ENCODE data around the gene SGCA.

The SGCA gene

DNA sequence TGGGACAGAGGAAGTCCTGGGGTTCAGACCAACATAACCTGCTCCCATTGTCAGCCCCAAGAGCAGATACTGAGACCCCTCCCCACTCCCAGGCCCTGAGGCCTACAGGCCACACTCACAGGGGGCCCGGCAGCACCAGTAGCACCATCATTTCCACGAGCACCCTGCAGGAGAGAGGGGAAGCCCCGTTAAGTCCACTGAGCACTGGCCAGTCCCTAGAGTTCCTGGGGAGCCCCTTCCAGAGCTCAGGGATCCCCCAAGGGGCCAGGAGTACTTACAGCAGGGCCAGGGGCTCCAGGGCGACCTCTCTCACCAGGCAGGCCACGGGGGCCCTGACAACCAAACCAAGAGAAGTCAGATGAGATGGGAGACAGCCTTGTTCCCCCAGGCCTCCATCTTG lies 30.2 kb downstream of the SGCA start:
- no peak for DNase-seq

- peak; percentile 95 for DNase-seq
Observed at GRCh38 chr17:50196826-50197225, 31.0 kb downstream of the SGCA start.

DNA sequence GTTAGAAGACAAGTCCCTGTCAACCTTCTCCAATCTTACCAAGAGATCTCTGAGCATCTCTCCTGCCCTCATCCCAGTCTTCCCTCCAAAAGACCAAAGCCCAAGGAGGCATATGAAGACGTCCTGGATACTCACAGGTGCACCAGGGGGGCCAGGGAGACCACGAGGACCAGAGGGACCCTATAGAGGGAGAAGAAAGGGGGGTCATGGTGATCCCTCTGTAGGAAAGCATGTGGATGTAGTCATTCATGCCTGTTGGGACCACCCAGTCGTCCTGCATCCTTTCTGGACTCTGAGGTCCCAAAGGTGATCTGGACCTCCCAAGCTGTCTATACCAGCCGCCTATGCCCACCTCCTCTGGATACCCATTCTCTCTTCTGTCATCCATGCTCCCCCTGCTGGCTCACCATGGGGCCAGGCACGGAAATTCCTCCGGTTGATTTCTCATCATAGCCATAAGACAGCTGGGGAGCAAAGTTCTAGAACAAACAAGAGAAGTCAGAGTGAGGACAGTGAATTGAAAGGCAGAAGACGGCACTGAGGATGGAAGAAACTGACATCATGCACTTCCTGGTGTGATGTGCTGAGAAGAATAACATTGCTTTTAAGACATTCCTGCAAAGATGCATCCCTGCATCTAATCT lies 32.3 kb downstream of the SGCA start:
- DNase-seq, result peak; percentile 80

DNA sequence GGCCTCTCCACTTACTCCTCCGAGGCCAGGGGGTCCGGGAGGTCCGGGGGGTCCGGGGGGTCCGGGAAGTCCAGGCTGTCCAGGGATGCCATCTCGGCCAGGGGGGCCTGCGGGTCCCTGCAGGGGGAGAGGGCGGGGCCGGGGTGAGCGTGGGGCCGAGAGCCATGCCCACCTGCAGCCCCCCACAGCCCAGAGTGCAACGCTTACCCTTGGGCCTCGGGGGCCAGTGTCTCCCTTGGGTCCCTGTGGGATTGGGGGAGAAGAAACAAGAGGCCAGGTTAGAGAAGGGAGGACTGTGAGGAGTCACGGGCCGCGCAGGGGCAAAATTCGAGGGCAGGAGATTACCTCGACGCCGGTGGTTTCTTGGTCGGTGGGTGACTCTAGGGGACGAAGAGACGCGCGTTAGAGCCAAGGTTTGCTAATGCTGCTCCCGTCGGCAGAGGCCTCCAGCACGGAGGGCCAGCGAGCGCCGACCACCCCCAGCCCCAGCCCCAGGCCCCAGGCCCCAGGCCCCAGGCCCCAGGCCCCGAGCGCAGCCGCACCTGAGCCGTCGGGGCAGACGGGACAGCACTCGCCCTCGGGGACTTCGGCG lies 33.5 kb downstream of the SGCA start:
- no peak for DNase-seq

DNA sequence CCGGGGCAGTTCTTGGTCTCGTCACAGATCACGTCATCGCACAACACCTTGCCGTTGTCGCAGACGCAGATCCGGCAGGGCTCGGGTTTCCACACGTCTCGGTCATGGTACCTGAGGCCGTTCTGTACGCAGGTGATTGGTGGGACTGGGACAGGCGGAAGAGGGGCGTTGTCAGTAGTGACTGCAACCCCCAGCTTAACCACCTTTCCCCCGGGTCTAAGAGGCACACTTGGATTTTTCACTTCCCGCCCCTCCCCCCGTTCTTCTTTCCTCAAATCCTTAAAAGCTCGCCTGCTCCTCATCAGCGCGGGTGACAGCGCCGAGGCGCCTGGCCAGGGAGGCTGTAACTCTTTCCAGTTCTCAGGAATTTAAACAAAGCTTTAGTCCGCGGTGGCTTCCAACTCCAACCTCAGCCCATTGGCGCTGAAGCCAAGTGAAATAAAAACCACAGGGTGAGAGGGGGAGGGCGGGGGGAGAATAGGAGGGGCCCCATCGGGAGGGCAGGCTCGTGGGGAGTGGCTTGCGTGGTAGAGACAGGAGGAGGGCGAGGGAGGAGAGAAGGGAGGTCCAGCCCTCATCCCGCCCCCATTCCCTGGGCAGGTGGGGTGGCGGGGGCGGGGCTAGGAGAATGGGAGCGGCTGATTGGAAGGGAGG lies 34.1 kb downstream of the SGCA start:
- no peak for DNase-seq

DNA sequence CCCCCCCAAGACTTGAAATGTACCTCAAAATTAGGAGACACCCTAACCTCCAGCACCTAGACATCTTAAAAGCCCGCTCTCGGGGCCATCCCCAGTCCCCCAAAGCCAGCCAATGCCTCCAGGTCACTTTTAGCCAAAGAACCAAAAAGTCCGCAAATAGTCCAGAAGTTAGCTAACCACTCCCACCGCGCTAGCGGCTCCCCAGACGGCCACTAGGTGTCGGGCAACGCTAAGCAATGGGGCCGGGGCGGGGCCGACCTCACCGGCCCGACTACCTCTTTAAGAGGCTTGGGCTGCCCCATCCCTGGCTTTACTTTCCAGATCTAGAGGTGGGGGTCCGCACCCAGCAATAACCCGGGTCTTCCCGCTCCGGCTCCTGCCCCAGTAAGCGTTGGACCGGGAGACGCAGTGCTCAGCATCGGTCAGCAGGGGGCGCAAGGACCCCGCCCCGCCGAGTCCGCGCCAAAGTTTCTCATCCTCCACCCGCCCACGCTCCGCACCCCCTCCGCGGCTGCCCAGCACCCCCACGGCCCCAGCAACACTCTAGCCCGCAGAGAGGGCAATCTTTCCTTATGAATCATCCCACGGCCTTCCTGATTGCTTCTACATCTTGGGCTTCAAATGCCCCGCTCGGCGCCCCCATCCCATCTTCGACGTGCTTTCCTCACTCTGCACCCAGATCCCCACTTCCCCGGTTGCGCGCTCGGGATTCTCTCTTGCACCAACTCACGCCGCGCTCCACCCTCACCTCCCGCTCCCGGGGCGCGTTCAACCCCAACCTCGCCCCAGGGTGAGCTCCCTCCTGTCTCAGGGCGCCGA lies 34.9 kb downstream of the SGCA start:
- DNase-seq, result peak; percentile 96

- DNase-seq, result peak; percentile 96
Observed at GRCh38 chr17:50201276-50201854, 35.6 kb downstream of the SGCA start, which contains the start of gene COL1A1. TSS of gene COL1A1 (minus strand) at chr17:50201631. CDS start at chr17:50201513, 118 bp downstream.

GRCh38 chr17:50203086-50203485 lies 37.3 kb downstream of the SGCA start:
- peak; percentile 59 for DNase-seq

DNA sequence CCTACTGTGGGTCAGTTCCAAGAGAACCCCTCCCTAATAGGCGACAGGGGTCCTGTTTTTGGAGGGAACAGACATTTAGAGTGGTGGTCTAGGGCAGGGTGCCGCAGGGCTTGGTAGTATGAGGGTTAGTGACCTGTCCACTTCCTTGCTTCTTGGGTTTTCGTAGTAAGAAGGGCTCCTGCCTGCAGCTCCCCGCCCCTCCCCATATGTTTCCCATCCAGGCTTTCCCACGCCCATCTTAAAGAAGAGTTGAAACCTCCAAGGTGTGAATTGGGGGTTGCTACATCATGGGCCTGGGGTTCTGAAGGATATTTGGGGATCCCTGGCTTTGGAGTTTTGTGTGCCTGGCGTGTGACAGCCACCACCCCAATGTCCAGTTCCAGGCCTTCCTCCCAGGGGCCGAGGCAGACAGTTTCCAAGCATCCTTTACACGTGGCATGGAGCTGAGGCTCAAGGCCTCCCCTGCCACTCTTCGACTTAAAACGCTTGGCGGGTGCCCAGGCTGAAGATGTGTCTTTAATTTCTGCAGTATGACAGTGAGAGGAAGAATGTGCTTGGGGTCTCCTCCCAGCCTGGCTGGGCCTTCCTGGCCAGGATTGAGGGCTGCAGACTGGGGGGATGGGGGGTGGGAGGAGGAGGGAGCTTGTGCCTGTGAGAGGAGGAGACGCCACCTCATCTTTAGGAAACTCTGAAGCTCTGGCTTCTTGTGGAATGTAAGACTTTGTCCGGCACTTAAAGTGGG lies 38.0 kb downstream of the SGCA start:
- DNase-seq, result peak; percentile 98

GRCh38 chr17:50204431-50204830 lies 38.6 kb downstream of the SGCA start:
- peak; percentile 5 for DNase-seq

DNA sequence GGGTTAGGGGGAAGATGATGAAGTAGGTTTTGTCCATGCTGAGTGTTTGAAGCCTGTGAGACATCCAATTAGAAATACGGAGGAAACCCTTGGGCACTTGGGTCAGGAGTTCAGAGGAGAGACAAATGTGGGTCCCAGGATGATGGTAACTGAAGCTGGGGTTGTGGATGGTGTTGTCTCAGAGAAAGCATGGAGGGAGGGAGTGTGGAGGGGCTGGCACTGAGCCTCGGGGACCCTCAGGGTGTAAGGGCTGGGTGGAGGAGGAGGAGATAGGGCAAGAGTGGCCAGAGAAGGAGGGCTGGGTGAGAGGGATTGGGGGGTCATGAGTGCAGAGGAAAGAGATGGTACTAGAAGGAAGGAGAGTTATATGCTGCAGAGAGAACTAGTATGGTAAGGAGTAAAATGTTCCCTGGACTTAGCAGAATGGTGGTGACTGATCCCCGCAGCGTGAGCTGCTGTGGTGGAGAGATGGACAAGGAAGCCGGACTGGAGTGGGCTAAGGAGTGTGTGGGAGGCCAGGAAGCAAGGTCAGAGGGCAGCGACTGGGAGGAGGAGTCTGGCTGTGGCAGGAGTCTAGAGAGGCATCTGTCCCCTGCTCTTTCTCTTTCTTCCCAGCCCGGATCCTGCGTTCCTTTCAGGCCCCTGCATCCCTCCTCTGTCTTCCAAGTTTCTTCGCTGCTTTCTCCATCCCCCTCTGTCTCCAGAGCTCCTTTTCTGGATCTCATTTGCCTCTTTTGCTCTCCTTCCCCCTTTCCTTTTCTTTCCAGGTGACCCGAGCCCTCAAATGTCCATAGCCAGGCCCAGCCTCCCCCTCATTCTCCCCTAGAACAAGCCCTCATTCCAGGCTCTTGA lies 39.5 kb downstream of the SGCA start:
- peak; percentile 75 for DNase-seq

- DNase-seq, result no peak
Observed at GRCh38 chr17:50205963-50206505, 40.2 kb downstream of the SGCA start.

- peak; percentile 79 for DNase-seq
Observed at GRCh38 chr17:50206604-50207293, 40.9 kb downstream of the SGCA start.

GRCh38 chr17:50207315-50207714 lies 41.5 kb downstream of the SGCA start:
- DNase-seq, result no peak

DNA sequence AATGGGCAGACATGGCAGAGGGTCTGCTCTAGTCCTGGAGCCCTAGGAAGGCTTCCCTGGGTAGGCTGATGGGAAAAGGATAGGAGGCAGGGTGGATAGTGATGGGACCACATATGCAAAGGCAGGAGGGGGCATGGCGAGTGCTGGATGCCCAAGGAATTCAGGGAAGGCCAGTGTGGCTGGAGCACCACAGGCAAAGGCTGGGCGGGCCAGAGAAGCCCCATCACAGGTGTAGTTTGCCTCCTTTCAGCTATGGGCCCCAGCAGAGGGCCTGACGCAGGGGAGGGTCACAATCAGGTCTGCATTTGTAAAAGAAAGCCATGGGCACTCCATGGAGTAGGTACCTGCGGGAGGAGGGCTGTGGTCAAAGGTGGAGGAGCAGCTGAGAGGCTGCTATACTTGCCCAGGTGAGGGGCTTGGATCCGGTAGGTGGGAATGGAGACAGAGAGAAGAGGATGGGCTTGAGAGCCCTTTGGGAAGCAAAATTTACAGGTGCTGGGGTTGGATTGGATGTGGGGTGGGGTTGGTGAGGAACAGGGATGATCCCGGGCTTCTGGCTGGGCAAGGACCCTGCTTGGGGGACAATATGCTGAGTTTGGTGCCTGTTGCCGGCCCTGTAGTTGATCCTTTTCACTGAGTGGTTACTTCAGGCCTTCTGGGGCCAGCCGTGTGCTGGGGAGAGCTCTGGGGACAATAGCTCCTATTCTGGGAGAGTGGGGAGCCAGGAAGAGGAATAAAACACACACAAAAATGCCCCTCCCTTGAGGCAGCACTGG lies 42.2 kb downstream of the SGCA start:
- no peak for DNase-seq

DNA sequence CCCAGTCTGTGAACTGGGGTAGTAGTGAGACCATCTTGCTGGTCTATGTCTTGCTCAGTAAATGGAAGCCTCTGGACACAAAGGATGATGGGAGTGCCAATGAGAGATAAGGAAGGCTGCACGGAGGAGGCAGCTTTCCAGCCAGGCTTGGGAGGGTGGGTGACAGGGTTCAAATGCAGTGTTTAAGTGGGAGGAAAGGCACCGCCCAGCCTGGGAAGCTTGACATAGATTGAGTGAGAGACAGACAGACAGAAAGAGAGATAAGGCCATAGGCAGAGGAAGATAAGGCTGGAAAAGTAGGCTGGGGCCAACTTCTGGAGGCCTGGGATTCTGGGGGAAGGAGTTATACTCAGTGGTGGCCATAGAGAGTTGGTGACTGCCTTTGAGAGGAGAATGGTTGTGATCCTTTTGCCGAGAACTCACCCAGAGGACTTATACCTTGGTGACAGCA lies 42.8 kb downstream of the SGCA start:
- DNase-seq, result no peak

DNA sequence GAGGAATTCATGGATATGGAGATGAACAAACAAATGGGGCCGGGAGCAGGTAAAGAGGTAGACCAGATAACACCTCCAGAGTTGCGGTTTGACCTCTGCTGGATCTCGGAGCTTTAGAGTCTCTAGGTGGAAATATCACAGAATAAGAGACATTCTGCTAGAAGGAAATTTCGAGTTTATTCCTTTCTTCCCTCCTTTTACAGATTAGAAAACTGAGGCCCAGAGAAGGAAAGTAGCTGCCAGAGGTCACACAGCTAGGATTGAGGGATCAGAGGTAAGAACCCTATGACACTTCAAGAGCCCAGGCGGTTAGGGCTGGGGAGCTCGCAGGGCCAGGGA lies 43.3 kb downstream of the SGCA start:
- DNase-seq, result no peak

GRCh38 chr17:50209472-50210239 lies 43.9 kb downstream of the SGCA start:
- DNase-seq, result peak; percentile 100

All from EL (cell line).